Osteoblast (primary cell): ENCODE results near the gene MOCOS. TPM values are rescaled to one million over a fixed set of nuclear protein-coding genes. Genes with fewer than 3 reads are reported as not detected.

Experiments used
- DNase-seq: peaks from one replicate; pipeline ENCODE4 v3.0.0; 2011; ENCODE audit warnings: low spot score, mixed read lengths; ENCODE audit not compliant: insufficient read length; ENCODE audit errors: missing footprints
- H2AFZ ChIP-seq: 2 replicates; pipeline ENCODE4 v1.6.0; 2011; ENCODE audit warnings: mild to moderate bottlenecking, low read length
- H3K27ac ChIP-seq: 2 replicates; pipeline ENCODE4 v1.5.1; 2011; ENCODE audit warnings: mild to moderate bottlenecking, low read depth, low read length, moderate library complexity
- H3K27me3 ChIP-seq: 2 replicates; pipeline ENCODE4 v1.6.0; 2012; ENCODE audit warnings: mild to moderate bottlenecking, control low read depth, inconsistent platforms, low read length, moderate library complexity; ENCODE audit not compliant: insufficient read depth
- H3K36me3 ChIP-seq: 2 replicates; pipeline ENCODE4 v1.5.1; 2011; ENCODE audit warnings: mild to moderate bottlenecking, low read length, control low read depth, moderate library complexity; ENCODE audit not compliant: insufficient read depth
- H3K4me1 ChIP-seq: 2 replicates; pipeline ENCODE4 v1.5.1; 2011; ENCODE audit warnings: mild to moderate bottlenecking, low read length, control low read depth, moderate library complexity; ENCODE audit not compliant: insufficient read depth
- H3K4me2 ChIP-seq: 2 replicates; pipeline ENCODE4 v1.6.0; 2011; ENCODE audit warnings: mild to moderate bottlenecking, low read length; ENCODE audit not compliant: insufficient read depth
- H3K4me3 ChIP-seq: fragments of 200-600 bp; sonication (generic); 3 replicates; pipeline ENCODE4 v1.5.1; 2012; ENCODE audit warnings: mild to moderate bottlenecking, low read length, inconsistent platforms; ENCODE audit not compliant: insufficient read depth
- H3K79me2 ChIP-seq: 2 replicates; pipeline ENCODE4 v1.6.0; 2012; ENCODE audit warnings: mild to moderate bottlenecking, low read length, control low read depth, inconsistent platforms; ENCODE audit not compliant: insufficient read depth
- H3K9me3 ChIP-seq: 2 replicates; pipeline ENCODE4 v1.5.1; 2011; ENCODE audit warnings: low read depth, low read length, control low read depth
- H4K20me1 ChIP-seq: 2 replicates; pipeline ENCODE4 v1.6.0; 2012; ENCODE audit warnings: mild to moderate bottlenecking, low read length, control low read depth; ENCODE audit not compliant: insufficient read depth
- CTCF ChIP-seq: IDR thresholded peaks from 2 replicates; pipeline ENCODE4 v1.5.1; 2011; ENCODE audit warnings: mild to moderate bottlenecking, low read depth, low read length, moderate library complexity; ENCODE audit errors: extremely low read depth
- total RNA-seq: library from RNA; depleted of rRNA; stranded (reverse); fragments of >200 nt; gene quantifications from 2 replicates; pipeline ENCODE4 v1.2.3, GENCODE V29; 2012

Gene MOCOS
- total RNA-seq, 1 donor, result 19.9 TPM

GRCh38 chr18:36256094-36256493 lies 68.8 kb downstream of the MOCOS start:
- Histone ChIP-seq H3K4me3 (no peak overlapping the region), H3K9me3 (no peaks in the 10 kb centered on the region), H3K79me2 (no peaks in the 10 kb centered on the region), H2AFZ (no peak overlapping the region), H3K36me3 (no peaks in the 10 kb centered on the region), H4K20me1 (no peaks in the 10 kb centered on the region), H3K27me3 (no peaks in the 10 kb centered on the region), H3K27ac (no peak overlapping the region), H3K4me2 (no peak overlapping the region), H3K4me1 (no peaks in the 10 kb centered on the region)
- TF ChIP-seq CTCF, result no peak
- DNase-seq, result no peak

DNA sequence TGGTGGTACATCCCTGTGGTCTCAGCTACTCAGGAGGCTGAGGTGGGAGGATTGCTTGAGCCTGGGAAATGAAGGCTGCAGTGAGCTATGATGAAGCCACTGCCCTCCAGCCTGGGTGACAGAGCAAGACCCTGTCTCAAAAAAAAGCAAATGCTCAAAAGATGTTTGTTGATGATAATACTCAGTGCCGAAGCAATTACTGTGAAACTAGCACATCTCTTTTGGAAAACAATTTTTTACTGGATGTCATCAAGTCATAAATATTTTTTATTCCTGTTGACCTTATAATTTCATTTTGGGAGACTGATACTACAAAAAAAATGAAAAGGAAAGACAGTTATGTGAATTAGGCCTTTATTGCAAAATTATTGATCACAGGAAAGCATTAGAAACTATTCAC lies 75.7 kb downstream of the MOCOS start:
- Histone ChIP-seq H3K36me3 (no peaks in the 10 kb centered on the region), H4K20me1 (no peaks in the 10 kb centered on the region), H3K27ac (no peak overlapping the region), H3K9me3 (no peaks in the 10 kb centered on the region), H3K79me2 (no peaks in the 10 kb centered on the region), H3K4me1 (no peaks in the 10 kb centered on the region), H2AFZ (no peak overlapping the region), H3K4me3 (no peak overlapping the region), H3K4me2 (no peak overlapping the region), H3K27me3 (no peaks in the 10 kb centered on the region)
- no peak for TF ChIP-seq CTCF
- DNase-seq, result no peak

DNA sequence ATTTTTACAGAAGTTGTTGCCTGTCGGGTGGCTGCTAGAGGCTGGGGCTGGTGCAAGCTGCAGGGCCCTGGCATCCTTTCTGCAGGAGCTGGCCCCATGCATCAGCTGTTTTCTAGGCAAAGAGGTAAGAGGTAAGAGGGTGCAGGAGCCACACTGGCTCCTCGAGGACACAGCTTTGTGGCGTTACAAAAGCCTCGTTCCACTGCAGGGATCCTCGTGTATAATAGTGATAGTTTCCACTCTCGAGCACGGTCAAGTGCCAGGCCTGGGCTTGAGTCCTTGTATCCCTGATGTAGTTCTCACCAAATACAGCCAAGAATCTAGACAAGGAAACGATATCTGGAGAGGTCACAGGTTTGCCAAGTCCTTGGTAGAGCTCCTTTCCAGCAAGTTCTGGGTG lies 77.0 kb downstream of the MOCOS start:
- H4K20me1 ChIP-seq, result no peaks in the 10 kb centered on the region
- H3K27me3 ChIP-seq, result no peaks in the 10 kb centered on the region
- H3K27ac ChIP-seq, result no peak overlapping the region
- no peak for TF ChIP-seq CTCF
- no peaks in the 10 kb centered on the region for H3K36me3 ChIP-seq
- H2AFZ ChIP-seq, result no peak overlapping the region
- H3K4me2 ChIP-seq, result no peak overlapping the region
- H3K9me3 ChIP-seq, result no peaks in the 10 kb centered on the region
- H3K4me3 ChIP-seq, result no peak overlapping the region
- H3K79me2 ChIP-seq, result no peaks in the 10 kb centered on the region
- DNase-seq, result no peak
- no peaks in the 10 kb centered on the region for H3K4me1 ChIP-seq

DNA sequence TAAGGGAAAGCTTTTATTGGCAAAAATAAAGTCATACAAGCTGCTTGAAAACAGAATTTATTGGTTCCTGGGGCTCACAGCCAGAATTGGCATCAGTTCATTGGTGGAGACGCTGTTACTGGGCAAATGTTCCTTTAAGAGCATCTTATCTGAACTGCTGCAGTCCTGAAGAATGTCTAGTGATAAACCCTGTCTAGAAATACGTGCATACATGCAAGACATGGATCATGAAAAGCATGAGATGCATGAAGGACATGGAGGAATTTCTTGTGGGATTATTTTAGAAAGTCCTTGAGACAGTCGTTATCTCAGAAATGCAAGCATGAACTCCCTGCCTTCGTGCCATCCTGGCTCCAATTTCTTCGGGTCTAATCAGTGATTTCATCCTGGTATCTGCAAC lies 77.7 kb downstream of the MOCOS start:
- H2AFZ ChIP-seq, result no peak overlapping the region
- H3K27me3 ChIP-seq, result no peaks in the 10 kb centered on the region
- no peak overlapping the region for H3K27ac ChIP-seq
- H3K79me2 ChIP-seq, result no peaks in the 10 kb centered on the region
- DNase-seq, result no peak
- no peaks in the 10 kb centered on the region for H3K4me1 ChIP-seq
- no peak overlapping the region for H3K4me2 ChIP-seq
- H3K9me3 ChIP-seq, result no peaks in the 10 kb centered on the region
- H3K36me3 ChIP-seq, result no peaks in the 10 kb centered on the region
- TF ChIP-seq CTCF, result no peak
- no peaks in the 10 kb centered on the region for H4K20me1 ChIP-seq
- no peak overlapping the region for H3K4me3 ChIP-seq
